ENCODE measurements around the gene SLC30A10. TPM values are rescaled to one million over a fixed set of nuclear protein-coding genes. Genes with fewer than 3 reads are reported as not detected.

The SLC30A10 gene
- total RNA-seq, 1 experiment from 2014 or later = 0.09 TPM

GRCh38 chr1:219904934-219905333 is 23.4 kb downstream of the SLC30A10 start:
- Histone ChIP-seq H3K18ac (ENCODE audit: insufficient read length, low read depth, low read length) (no peak overlapping the region), H3K14ac (ENCODE audit: insufficient read depth, low read length) (no peak overlapping the region), H2AFZ (ENCODE audit: low read length) (no peak overlapping the region), H3K23me2 (ENCODE audit: insufficient read length, low read depth, low read length, poor library complexity, severe bottlenecking) (no peaks in the 10 kb centered on the region), H2BK20ac (ENCODE audit: low read depth, low read length, poor library complexity, severe bottlenecking) (no peak overlapping the region), H3K4me2 (ENCODE audit: insufficient read depth, insufficient read length, low read length) (no peak overlapping the region), H3K79me2 (ENCODE audit: insufficient read depth, low read length) (no peaks in the 10 kb centered on the region), H4K5ac (ENCODE audit: insufficient read length, low read depth, low read length) (no peak overlapping the region), H2AK5ac (ENCODE audit: insufficient read length, low read length) (no peak overlapping the region), H2BK15ac (ENCODE audit: low read depth, low read length) (no peak overlapping the region), H4K20me1 (ENCODE audit: control insufficient read depth, insufficient read depth, insufficient read length) (no peaks in the 10 kb centered on the region), H3K23ac (ENCODE audit: insufficient read length, low read depth, low read length) (no peak overlapping the region), H3K9ac (ENCODE audit: extremely low read depth, insufficient read length, low read length) (no peak overlapping the region), H2BK120ac (ENCODE audit: low read depth, low read length, poor library complexity, severe bottlenecking) (no peak overlapping the region), H4K8ac (replicated peaks; ENCODE audit: insufficient read length, low read depth, low read length) (no peak overlapping the region), H2BK12ac (ENCODE audit: insufficient read length, low read depth, low read length) (no peak overlapping the region), H3K4me1 (ENCODE audit: insufficient read depth, low read length) (0 out of 2 replicates have a peak, but pooled peaks cover 3% of the 10 kb centered on the region), H3K4ac (ENCODE audit: low read depth, low read length) (no peak overlapping the region), H3K27me3 (ENCODE audit: insufficient read depth, low read length) (no peaks in the 10 kb centered on the region), H2BK5ac (ENCODE audit: insufficient read length, low read length) (no peak overlapping the region), H3K9me3 (ENCODE audit: control insufficient read depth, low read depth, low read length) (no peaks in the 10 kb centered on the region), H3K56ac (ENCODE audit: insufficient read length, low read depth, low read length) (no peak overlapping the region), H4K91ac (ENCODE audit: insufficient read length, low read depth, low read length) (no peak overlapping the region), H3K27ac (ENCODE audit: insufficient read length, low read depth, low read length) (no peak overlapping the region), H3T11ph (ENCODE audit: low read length) (no peak overlapping the region), H3K79me1 (ENCODE audit: insufficient read depth, low read depth, low read length, poor library complexity, severe bottlenecking) (no peaks in the 10 kb centered on the region)
- H3K27me3 Mint-ChIP-seq (ENCODE audit: low read depth) = no peaks in the 10 kb centered on the region; the same call in 1 of the 2 replicates
- no peaks in the 10 kb centered on the region for H3K36me3 Mint-ChIP-seq (ENCODE audit: insufficient read depth in 1 of 3, low read depth in 3 of 3)
- no peak for TF ChIP-seq CTCF (conservative IDR thresholded peaks at IDR 0.05)
- H3K9me3 Mint-ChIP-seq = no peaks in the 10 kb centered on the region
- H3K4me3 Mint-ChIP-seq = no peak overlapping the region
- no peak overlapping the region for H3K27ac Mint-ChIP-seq
- no CpG with 5 or more reads among the region's 2 CpGs for WGBS (ENCODE audit: extremely low coverage, insufficient read length, low lambda C conversion rate)
- peaks cover 12 to 18% of the 10 kb centered on the region in 2 experiments for H3K4me1 Mint-ChIP-seq
- no peak for DNase-seq
